IPS-18c (cell line): ENCODE data around the gene GCLM.
"Not testable (repeated sequence)": the region's sequence is repeated elsewhere in the genome, so short reads cannot be mapped to it uniquely, and the experiment has no call there.

Experiments used
- H3K4me3 ChIP-seq: 2 replicates; pipeline ENCODE4 v1.7.0; 2013; ENCODE audit warnings: low read depth, mild to moderate bottlenecking, low read length, moderate library complexity; ENCODE audit not compliant: insufficient read depth
- H3K9me3 ChIP-seq: one replicate; pipeline ENCODE4 v1.6.1; 2013; ENCODE audit warnings: mild to moderate bottlenecking, low read length, moderate library complexity; ENCODE audit not compliant: control insufficient read depth, insufficient read depth

The GCLM gene

GRCh38 chr1:93857653-93858052, 51.6 kb downstream of the GCLM start:
- peaks cover 12% of the 10 kb centered on the region for H3K9me3 ChIP-seq

GRCh38 chr1:93855983-93856382, 53.2 kb downstream of the GCLM start:
- H3K9me3 ChIP-seq = peaks cover 12% of the 10 kb centered on the region
- not testable (repeated sequence) for H3K4me3 ChIP-seq

More at GRCh38 chr1:93857653-93858052, 51.6 kb downstream of the GCLM start:
- not testable (repeated sequence) for H3K4me3 ChIP-seq

DNA sequence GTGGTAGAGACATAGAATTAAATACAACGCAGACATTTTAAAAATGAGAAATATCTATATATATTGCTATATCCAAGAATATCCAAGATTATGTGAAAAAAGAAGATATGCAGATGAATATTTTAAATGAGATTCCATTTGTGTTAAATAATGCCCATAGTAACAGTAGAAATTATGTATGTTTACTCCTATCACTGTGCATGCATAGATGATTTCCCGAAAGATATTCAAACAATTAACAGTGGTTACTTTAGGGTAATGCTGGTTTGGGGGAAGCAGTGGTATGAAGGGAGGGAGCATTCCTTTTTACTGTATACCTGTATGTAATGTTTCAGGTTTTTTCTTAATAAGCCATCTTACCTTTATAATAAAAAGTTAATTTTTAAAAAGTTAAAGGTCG, 55.3 kb downstream of the GCLM start:
- peaks cover 10% of the 10 kb centered on the region for H3K9me3 ChIP-seq

GRCh38 chr1:93851878-93852277, 57.4 kb downstream of the GCLM start:
- H3K4me3 ChIP-seq = no peak overlapping the region
- H3K9me3 ChIP-seq = peaks cover 10% of the 10 kb centered on the region

More for the DNA sequence above, 55.3 kb downstream of the GCLM start:
- H3K4me3 ChIP-seq = no peak overlapping the region

DNA sequence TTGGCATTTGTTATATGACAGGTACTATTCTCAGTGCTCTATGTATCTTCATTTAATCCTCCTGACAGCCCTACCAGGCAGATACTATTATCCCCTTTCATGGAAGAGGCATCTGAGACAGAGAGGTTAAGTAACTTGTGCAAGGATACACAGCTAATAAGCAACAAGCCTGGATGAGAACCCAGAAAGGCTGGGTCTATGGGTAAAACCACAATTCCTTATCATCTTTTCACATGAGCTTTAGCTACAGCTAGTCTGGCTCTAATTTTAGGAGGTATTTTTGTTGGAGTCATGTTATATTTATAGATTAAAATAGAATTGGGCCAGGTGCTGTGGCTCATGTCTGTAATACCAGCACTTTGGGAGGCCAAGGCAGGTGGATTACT, 57.9 kb downstream of the GCLM start:
- peaks cover 11% of the 10 kb centered on the region for H3K9me3 ChIP-seq
- H3K4me3 ChIP-seq = no peak overlapping the region

- H3K4me3 ChIP-seq, H3K9me3 ChIP-seq: not testable (repeated sequence)
Observed at GRCh38 chr1:93850687-93851326, 58.4 kb downstream of the GCLM start.

GRCh38 chr1:93848350-93848883, 60.8 kb downstream of the GCLM start:
- Histone ChIP-seq H3K4me3 (peak overlapping the region; percentile 94), H3K9me3 (peaks cover 2% of the 10 kb centered on the region)

DNA sequence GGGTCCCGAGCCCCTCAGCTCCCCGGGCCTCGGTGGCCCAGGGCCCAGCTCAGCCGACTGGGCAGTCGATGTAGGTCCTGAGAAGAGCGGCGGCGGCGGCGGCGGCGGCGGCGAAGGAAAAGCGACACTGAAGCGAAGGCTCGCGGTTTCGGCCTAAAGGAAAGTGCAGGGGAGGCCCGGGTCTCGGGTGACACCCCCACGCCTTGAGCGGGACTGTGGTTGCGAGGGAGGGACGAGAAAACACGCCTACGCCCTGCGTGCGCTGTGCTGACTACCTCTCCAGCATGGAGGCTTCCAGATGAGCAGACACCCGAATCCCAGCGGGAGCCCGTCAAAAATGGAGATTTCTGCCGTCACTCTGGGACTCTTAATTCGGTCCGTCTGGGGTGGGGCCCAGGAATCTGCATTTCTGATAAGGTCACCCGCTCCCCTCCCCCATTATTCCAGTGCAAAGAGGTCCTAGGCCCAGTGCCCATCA, 61.4 kb downstream of the GCLM start:
- Histone ChIP-seq H3K9me3 (peaks cover 2% of the 10 kb centered on the region), H3K4me3 (peak overlapping the region; percentile 94)

DNA sequence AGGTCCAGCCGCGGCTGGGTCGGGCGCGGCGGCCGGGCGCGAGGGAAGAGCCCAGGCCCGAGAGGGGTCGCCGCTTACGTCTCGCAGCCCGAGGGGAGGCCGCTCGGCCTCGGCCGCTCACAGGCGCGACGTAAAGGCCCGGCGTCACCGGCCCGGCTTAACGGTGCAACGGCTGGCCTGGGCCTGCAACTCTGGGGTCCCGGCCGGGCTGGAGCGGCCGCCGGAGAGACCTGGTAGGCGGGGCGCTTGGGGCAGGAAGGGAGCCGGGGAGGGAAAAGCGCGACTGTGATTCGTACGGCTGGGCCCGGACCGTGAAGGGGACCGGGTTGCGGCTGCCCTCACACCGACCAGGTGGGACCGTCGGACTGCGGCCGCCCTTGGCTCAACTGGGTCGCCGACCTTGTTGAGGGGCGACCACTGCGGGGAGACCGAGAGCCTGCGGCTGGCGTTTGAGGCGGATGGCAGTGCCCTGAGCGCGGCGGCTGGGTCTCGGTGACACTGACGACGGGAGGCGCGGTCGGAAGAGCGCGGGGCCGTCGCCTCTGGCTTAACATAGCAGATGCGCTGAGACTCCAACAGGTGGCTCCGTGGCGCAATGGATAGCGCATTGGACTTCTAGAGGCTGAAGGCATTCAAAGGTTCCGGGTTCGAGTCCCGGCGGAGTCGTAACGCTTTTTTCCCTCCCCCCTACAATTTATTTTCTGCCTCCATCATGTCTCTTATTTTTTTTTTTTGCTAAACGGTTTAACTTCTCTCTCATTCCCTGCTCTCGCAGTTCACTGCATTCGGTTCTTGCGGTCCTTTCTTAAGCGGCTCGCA, 62.0 kb downstream of the GCLM start:
- Histone ChIP-seq H3K9me3 (peaks cover 2% of the 10 kb centered on the region), H3K4me3 (peak overlapping the region; percentile 94)

DNA sequence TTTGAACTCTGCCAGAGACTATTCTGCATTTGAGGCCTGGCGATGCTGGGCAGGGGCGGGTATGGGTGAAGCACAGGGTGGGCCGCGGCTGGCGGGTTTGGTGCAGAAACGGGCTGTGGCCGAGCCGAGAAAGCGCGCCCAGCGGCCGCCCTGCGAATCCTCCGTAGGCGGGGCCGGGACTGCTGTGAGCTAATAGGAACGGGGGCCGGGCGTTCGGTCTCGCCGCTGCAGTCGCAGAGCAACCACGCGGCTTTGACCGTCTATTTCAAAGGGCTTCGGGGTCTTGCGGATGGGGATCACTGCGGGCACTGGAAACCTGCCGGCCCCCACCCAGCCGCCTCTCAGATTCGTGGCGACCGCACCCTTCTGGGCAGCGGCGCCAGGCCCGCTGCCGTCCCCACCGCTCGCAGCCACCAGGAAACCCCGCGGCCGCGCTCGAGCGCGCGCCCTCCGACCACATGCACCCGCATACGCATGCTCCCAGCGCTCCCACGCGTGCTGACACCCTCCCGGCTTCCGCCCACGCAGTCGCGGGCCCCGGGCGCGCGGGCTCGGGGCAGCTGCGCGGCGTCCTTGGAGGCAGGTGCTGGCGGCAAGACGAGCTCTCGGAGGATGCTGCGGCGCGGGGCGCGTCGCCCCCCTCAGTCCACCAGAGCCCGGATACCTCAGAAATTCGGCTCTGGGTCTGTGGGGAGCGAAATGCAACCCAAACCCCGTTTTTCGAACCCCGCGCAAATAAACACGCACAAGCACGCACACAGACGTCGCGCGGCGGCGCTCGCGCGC, 62.8 kb downstream of the GCLM start:
- peak overlapping the region; percentile 94 for H3K4me3 ChIP-seq

GRCh38 chr1:93845538-93846205, 63.6 kb downstream of the GCLM start:
- Histone ChIP-seq H3K4me3 (peak overlapping the region; percentile 94), H3K9me3 (peaks cover 2% of the 10 kb centered on the region)

More for the DNA sequence above, 62.8 kb downstream of the GCLM start:
- peaks cover 2% of the 10 kb centered on the region for H3K9me3 ChIP-seq

GRCh38 chr1:93844262-93845045, 64.8 kb downstream of the GCLM start:
- H3K4me3 ChIP-seq = no peak overlapping the region
- H3K9me3 ChIP-seq = peaks cover 2% of the 10 kb centered on the region

- peaks cover 2% of the 10 kb centered on the region for H3K9me3 ChIP-seq
Observed at GRCh38 chr1:93842750-93843500, 66.3 kb downstream of the GCLM start.

GRCh38 chr1:93841771-93842170, 67.5 kb downstream of the GCLM start:
- Histone ChIP-seq H3K4me3 (no peak overlapping the region), H3K9me3 (peaks cover 2% of the 10 kb centered on the region)

More at GRCh38 chr1:93842750-93843500, 66.3 kb downstream of the GCLM start:
- H3K4me3 ChIP-seq = no peak overlapping the region

- Histone ChIP-seq H3K4me3 (no peak overlapping the region), H3K9me3 (no peaks in the 10 kb centered on the region)
Observed at GRCh38 chr1:93840956-93841482, 68.2 kb downstream of the GCLM start.
